GM21576 (cell line): Measurements from ENCODE around the gene TFPI.
"Not testable (repeated sequence)": the region's sequence is repeated elsewhere in the genome, so short reads cannot be mapped to it uniquely, and the experiment has no call there.

ENCODE experiments used
- ATAC-seq: cut with Tn5 transposase; IDR thresholded peaks from one replicate; pipeline ENCODE4 v1.9.1; 2021; ENCODE audit warnings: mild to moderate bottlenecking, moderate library complexity; ENCODE audit not compliant: unreplicated experiment

The TFPI gene

DNA sequence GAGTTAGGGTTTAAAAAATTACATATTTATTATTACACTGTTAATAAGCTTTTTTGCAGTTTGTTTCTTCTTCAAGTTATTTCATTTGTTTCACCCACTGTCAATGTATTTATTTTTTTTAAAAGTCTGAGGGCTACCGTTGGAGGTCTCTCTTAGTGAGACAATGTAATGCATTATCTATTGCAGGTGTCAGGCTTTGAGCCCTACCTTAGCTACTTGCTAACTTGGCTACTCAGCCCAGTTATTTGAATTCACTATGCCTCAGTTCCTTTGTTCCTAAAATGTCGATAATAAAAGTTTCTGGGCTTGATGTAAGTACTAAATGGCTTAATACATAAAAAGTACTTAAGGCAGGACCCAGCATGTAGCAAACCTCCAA is 458 bp upstream of the TFPI start:
- ATAC-seq: no peak

DNA sequence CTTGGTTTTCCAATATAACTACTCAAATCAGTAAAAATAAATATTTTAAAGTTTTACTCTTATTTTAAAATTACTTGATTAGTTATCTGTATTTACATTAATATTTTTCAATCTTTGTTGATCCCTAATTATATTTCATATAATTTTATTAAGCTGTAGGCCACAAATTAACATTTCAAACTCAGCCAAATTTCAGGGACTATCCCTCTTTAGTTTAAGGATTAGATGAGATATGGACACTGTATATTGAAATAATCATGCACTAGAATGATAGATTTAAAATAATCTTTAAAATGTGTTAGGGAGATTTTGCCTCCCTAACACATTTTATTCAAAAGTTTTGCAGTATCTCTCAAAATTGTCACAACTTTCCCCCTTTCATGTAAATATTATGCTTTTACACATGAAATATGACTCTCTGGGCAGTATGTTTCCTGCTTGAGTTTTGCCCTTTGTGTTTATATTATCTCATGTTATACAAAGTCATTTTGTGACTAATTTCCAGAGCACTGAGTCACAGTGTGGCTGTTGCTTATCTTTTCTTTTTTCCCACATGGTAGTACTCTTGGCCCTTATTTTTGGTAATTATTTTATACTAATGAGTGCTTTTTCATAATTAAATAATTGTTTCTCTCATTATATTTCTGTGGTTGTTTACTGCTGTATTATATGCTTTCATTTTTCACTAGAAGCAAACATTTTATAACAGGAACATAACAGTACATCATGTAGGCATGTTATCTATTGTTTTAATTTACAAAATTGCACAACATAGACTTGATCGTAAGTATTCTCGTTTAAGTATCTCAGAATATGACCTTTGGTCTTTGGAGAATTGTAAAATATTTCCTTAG is 1.2 kb downstream of the TFPI start:
- ATAC-seq: no peak

DNA sequence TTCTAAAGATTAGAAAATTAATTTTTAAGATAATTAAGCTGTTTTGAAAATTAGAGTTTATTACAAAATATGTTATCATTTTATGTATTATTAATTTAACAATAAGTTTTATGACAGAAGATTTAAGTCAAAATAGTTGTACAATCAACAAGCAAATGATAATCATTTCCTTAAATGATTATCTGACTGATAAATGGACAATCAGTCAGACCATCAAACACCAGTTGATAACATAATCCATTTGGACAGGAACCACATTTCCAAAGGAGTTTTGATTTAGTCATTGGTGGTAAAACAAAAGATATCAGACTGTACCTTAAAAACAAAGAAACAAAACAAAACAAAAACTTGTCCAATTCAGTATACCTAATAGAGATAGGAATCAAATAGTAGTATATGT is 1.9 kb downstream of the TFPI start:
- no peak for ATAC-seq

DNA sequence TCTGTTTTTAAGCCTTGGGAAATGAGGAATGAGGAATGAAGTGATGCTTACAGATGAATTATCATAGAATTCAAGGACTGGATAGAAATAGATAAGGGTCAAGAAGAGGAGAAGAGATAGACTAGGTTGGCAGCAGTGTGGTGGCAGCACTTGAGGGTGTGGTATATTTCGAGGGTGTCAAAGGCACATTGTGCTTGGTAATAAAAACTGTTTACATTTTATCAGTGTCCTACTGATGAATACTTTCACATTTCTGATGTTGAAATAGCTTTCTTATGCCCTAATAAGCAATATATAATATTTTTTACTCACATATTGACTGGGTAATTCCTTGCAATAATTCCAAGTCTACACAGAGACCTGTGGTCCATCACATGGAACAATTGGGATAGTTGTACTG is 3.4 kb downstream of the TFPI start:
- no peak for ATAC-seq

DNA sequence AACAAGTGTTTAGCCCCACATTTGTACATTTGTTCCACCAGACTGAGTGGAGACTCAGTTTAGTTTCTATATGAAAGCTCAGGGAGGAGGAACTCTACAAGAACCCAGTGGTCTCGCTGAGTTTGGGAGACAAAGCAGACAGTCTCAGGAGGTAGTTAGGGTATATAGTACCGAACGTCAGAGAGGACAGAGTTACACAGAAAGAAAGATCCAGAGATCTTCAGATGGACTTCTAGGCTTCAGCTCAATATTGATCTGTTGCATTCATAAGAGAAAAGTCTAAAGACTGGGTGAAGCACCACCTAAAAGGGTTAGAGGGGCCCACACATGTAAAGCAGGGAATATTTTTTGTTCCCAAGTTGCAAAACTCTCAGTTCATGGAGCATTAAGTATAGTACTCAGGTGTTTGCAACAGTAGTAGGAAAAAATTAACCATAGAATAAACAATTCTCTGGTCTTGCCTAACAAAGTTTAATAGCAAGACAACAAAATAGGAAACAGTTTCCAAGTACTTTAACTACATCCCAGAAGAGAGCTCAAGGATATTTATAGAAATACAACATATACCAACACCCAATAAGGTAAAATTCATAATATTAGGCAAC is 4.2 kb downstream of the TFPI start:
- no peak for ATAC-seq

DNA sequence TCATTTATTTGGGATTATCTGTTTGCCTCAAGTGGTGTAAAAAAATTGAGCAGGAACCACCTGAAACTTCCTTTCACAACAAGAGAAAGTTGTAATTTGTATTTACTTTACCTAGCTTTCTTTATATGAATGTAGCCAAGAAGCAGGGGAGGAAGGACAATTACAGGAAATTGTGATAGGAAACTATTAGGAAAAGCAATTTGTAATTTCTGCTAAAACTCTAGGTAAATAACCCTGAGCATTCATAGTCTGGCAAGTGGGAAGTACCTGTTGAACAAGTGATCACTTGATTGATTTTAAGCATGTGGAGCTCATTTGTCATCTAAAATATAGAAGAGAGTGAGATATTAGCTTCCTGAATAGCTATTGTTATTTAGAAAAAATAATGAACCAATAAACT is 5.0 kb downstream of the TFPI start:
- no peak for ATAC-seq

DNA sequence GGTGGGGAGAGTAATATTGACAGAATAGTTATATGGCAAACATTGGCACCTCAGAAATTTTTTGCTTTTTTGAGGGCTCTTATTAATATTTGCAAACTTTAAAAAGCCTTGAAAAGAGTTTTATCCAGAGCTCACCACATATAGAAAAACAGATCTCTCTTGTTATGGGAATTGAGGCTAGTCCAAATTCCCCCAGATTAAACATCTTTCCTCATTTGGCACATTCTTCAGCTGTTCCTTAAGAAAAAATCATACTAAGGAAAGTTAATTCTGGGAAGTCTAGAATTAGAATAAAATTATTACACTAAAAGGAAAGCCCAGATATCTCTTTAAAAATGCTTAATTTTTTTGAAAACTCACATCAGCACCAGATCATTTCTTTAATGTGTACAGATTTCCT is 5.6 kb downstream of the TFPI start:
- no peak for ATAC-seq

DNA sequence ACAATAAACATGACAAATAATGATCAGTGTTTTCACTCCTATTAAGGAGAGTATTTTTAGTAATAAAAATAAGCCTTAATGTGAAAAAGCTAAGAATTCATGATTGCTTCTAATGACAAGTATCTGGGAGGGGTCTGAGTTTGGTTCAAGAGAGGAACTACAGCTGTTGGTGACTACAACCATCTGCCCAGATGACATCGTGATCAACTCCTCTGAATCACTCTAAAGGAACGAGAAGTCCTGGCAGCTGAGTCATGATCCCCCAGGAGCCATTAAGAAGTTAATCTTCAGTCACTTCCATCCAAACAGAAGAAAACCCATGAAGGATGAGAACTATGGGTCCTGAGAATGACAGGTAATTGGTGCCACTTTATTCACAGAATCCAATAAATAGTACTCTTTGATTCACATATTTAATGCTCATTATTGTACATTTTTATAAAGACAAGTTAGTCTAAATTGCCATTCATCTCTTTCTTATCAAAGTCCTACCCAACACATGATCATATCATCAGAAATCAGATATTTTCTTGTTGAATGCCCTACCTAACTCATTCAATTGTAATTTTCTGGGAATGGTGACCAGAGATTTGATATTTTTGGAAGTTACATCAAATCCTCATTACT is 6.8 kb downstream of the TFPI start:
- no peak for ATAC-seq

DNA sequence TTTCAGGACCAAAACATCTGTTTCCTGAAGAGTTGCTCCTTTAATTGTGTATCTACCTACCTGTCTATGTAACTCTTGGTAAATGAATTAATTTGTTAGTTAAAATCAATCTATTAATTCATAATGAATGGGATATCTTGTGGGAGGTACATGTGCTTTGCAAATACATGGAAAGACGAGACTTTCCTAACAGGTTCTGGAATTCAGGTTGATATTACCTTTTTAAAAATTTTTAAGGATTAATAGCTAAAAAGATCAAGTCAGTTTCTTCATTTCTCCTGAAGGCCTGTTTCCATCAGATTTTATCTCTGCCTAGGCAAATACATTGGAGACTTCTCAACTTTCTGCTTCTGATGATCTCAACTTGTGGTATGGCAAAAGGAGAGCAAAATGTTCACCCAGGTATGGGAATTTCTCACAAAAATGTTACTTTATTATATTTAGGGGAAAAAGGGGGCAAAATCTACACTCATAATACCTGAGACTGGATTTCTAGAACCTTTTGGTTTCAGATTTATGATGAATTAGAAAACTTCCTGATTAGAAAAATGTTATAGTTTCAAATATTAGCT is 7.4 kb downstream of the TFPI start:
- no peak for ATAC-seq

DNA sequence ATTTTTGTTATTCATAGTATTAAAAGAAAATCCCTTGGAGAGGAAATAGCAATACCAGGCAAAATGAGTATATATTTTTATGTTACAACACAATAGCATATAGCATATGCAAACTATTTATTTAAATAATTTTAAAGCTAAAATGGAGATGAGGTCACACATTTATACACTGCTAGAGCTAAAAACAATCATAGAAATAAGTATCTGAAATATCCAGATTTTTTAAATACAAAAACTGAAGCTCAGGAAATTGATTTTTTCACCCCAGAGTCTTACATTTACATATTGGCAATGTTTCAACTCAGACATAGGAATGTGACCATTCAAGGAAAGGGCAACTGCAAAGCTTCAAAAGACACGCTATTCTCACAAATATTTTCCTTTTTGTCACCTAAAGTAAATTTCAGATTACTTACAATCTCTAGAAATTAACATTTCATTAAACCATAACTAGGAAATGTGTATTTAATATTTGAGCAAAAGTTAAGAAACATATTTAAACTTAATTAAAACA is 8.9 kb downstream of the TFPI start:
- ATAC-seq: no peak

DNA sequence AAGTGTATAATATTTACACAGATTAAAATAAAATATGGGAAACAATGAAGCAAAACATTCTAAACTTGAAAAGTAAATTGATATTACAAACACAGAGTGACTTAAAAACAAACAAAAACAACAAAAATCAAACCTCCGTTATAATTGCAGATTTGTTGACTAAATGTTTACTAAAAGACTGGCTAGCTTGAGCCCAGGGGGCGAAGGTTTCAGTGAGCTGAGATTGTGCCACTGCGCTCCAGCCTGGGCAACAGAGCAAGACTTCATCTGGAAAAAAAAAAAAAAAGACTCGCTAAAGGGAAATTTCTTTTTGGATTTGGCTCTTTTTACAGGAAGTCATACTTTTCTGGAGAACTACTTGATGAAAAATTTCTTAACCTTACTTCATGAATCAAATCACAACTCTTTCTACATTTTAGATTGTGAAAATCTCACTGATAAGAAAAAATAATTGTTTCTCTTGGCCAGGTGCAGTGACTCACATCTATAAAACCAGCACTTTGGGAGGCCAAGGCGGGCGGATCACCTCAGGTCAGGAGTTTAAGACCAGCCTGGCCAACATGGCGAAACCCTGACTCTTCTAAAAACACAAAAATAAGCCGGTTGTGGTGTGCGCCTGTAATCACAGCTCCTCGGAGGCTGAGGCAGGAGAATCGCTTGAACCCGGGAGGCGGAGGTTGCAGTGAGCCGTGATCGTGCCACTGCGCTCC is 9.7 kb downstream of the TFPI start:
- ATAC-seq: no peak

DNA sequence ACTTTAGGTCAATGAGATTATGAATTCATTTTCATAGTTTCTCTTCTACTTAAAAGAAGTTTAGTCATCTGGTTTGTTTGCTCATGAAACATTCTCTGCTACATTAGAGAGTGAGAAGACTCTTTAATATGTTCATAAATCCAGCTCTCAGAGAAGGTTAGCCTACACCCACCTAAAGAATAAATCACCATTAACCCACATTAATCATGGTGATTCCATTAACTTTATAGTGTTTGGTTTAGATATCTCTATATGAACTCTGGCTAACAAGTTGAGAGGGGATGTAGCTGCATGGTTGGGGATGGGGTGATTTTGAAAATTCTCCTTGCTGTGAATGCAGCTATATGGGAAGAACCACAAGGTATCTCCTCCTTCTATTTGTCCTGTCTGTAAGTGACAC is 10.7 kb downstream of the TFPI start:
- no peak for ATAC-seq

DNA sequence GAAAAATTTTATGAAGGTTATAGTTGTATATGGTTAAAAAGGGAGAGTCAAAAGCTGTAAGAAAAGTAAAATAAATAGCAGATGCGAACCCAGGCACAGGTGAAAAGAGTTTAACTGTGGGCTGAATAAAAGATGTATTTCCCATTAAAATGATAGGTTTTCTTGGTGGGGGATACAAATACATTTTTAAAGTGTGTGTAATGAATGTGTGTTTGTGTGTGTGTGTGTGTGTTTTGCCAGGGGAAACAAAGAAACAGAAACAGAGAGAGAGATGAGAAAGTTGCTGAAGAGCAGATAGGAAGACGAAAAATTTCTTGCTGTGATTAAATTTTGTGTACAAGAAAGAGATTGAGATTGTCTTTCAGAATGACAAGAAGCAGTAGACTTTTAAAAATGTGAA is 12.1 kb downstream of the TFPI start:
- ATAC-seq: no peak

DNA sequence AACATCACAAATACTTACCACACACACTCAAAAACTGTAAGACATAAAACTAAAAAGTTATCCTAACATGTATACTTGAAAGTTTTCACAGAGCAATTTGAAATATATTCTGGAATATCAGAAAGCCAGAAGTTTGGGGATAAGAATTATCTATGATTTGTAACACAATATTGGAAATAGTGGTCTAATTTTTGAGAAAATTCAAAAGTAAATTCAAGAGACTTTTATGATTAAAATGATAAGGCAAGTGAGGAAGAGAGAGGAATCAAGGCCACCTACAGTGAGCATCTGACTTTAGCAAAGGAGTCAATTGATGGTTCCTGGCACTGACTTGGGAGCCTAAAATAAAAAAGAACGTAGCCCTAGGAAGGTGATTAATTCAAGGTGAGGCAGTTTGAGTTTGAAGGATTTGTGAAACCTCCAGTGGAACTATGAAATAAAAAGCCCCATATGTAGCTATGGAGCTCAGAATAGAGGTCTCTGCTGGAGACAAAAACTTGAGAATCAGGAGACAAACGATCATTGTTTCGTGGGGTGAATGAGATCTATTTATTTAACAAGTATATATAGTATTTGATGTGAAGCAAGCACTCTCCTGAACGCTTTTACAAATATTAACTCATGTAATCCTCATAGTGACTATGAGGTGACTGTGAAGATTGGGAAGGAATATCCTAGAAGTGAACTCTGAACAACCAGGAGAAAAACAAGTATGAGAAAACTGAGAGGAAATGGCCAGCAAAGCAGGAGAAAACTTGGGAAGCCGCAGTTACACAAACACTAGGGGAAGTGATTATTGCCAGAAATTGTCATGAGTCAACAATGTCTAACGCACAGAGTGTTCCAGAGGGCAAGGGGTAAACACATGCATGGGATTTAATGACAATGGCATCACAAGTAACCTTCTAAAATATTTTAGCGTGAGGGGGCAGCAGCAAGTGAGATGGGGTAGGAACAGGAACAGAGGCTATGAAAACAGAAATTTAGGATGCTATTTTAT is 12.8 kb downstream of the TFPI start:
- no peak for ATAC-seq

DNA sequence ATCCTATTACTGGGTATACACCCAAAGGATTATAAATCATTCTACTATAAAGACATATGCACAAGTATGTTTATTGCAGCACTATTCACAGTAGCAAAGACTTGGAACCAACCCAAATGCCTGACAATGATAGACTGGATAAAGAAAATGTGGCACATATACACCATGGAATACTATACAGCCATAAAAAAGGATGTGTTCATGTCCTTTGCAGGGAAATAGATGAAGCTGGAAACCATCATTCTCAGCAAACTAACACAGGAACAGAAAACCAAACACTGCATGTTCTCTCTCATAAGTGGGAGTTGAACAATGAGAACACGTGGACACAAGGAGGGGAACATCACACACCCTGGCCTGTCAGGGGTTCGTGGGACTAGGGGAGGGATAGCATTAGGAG is 16.0 kb downstream of the TFPI start:
- ATAC-seq: not testable (repeated sequence)

DNA sequence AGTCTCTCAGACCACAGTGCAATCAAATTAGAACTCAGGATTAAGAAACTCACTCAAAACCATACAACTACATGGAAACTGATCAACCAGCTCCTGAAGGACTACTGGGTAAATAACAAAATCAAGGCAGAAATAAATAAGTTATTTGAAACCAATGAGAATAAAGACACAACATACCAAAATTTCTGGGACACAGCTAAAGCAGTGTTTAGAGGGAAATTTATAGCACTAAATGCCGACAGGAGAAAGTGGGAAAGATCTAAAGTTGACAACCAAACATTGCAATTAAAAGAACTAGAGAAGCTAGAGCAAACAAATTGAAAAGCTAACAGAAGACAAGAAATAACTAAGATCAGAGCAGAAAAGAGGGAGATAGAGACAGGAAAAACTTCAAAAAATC is 18.9 kb downstream of the TFPI start:
- ATAC-seq: not testable (repeated sequence)

DNA sequence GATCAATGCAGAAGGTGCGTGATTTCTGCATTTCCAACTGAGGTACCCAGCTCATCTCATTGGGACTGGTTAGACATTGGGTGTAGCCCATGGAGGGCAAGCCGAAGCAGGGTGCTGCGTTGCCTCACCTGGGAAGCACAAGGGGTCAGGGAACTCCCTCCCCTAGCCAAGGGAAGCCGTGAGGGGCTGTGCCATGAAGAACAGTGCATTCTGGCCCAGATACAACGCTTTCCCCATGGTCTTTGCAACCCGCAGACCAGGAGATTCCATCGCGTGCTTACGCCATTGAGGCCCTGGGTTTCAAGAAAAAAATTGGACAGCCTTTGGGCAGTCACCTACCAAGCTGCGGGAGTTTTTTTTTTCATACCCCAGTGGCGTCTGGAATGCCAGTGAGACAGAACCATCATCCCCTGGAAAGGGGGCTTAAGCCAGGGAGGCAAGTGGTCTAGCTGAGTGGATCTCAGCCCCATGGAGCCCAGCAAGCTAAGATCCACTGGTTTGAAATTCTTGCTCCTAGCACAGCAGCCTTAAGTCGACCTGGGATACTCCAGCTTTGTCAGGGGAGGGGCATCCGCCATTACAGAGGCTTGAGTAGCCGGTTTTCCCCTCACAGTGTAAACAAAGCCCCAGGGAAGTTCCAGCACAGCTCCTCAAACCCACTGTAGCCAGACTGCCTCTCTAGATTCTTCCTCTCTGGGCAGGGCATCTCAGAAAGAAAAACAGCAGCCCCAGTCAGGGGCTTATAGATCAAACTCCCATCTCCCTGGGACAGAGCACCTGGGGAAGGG is 21.7 kb downstream of the TFPI start:
- ATAC-seq: no peak

DNA sequence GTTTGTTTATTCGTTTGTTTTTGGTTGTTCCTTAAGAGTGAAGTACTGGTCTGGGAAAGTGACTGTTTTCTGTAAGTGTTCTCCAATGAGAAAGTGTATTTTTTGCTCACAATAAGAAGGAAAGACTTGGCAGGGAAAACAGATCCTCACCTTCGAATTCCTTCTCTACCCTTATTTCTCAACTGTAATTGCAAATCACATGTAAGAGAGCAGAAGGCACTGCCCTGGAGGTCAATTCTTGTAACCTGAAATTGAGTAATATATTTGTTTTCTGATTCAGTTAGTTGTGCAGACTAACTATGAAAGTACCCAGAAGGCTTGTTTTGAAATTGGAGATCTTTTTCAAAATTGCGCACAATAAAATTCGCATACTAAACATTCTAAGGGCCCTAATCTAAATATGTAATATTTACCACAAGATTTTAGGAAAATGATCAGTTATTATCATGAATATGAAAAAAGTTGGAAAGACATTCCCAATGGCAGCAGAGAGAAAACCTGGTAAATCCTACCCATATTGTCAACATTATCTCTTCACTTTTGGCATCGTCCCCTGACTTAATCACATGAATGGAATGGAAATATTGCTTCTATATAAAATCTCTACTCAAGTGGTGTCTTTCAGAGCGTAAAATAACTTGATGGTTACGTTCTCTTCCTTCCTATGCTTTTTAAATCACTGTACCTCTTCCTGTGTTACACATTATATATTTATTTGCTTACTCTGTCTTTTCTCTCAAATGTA is 24.1 kb downstream of the TFPI start:
- no peak for ATAC-seq
